HFFc6 (cell line): Measurements from ENCODE around the gene MSH5. TPM values are rescaled to one million over a fixed set of nuclear protein-coding genes. Genes with fewer than 3 reads are reported as not detected.

Experiments used
- DNase-seq: peaks from one replicate; pipeline ENCODE4 v3.0.0-alpha.2; 2018
- H3K27ac Mint-ChIP-seq: 2 replicates; pipeline ENCODE4 v1.8.0; 2020; ENCODE audit warnings: mild to moderate bottlenecking, mixed read lengths
- H3K27me3 Mint-ChIP-seq: 2 replicates; pipeline ENCODE4 v1.8.0; 2021; ENCODE audit warnings: mild to moderate bottlenecking, moderate library complexity, mixed read lengths; ENCODE audit not compliant: insufficient read depth
- H3K36me3 Mint-ChIP-seq: 2 replicates; pipeline ENCODE4 v1.8.0; 2021; ENCODE audit warnings: low read depth, mixed read lengths
- H3K4me1 Mint-ChIP-seq: 2 replicates; pipeline ENCODE4 v1.8.0; 2020; ENCODE audit warnings: low read depth, mixed read lengths
- H3K4me3 Mint-ChIP-seq: 2 replicates; pipeline ENCODE4 v1.8.0; 2020; ENCODE audit warnings: mild to moderate bottlenecking, moderate library complexity, mixed read lengths
- H3K9me3 Mint-ChIP-seq: 2 replicates; pipeline ENCODE4 v1.8.0; 2020; ENCODE audit warnings: mild to moderate bottlenecking, mixed read lengths
- CTCF ChIP-seq: fragments of 200-600 bp; sonication (generic); IDR thresholded peaks from 2 replicates; pipeline ENCODE4 v1.5.0; 2021; ENCODE audit warnings: antibody characterized with exemption, mild to moderate bottlenecking
- total RNA-seq, 6 experiments: library from RNA; stranded (reverse); fragmentation: NEBNext Ultra II Directional; extraction: Animal tissue kit (Norgen Biotek cat#: 25700); gene quantifications; 2 replicates in 1 of 6; 3 replicates in 5 of 6; pipeline ENCODE4 v1.2.3, GENCODE V29; 2021

Gene MSH5
- total RNA-seq, 6 experiments from 2014 or later, result 7.4 to 14.8 (median 12.6) TPM

- Mint-ChIP-seq H3K36me3 (no peaks in the 10 kb centered on the region), H3K27me3 (no peaks in the 10 kb centered on the region; the same call in none of the 2 replicates), H3K9me3 (no peaks in the 10 kb centered on the region), H3K27ac (peak overlapping the region; percentile 97), H3K4me3 (peak overlapping the region; percentile 93), H3K4me1 (peaks cover 30% of the 10 kb centered on the region)
- no peak for DNase-seq
- TF ChIP-seq CTCF, result no peak
Measured at GRCh38 chr6:31702405-31702818, 37.4 kb upstream of the MSH5 start.

DNA sequence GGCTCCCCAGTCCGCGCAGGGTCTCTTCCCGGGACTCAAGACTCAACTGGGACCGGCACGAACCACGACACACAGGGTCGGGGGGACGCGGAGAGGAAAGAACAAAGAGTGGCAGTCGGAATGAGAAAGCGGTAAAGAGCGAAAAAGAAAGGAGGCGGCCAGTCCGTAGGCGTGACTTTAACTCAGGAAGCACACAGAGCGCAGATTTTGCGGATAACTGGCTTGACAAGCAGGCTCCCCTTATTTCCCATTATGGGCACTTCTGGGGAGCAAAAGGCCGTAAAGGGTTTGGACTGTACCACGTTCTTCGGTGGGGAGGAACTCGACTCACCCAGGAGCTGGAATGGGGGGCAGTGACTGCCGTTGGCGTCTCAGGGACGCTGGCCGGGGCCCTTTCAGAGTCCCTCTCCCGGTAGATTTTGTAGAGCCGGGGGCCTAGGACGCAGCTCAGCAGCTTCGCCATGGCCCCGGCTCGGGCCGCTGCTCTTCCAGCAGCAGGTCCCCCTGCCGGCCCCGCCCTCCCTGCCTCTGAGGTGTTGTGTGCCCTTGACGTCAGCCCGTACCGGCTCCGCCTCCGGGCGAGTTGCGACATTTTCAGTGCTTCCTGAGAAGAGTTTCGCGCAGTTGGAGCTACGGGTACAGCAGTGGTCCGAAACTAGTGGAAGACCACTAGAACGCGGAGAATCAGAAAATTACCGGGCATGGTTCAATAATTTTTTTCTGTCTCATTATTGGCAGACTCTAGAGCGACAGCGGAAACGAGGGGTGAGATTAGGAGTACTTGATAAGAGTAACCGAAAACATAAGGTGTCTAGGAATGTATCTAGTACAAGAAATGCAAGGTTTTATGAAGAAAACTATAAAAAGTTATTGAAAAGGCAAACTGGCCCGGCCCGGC is 36.7 kb upstream of the MSH5 start, which contains the start of gene ABHD16A:
ABHD16A (minus strand) TSS at position 506 of the 898 bp plus-strand sequence; CDS start at position 463, 43 bp downstream.
- peaks cover 3% of the 10 kb centered on the region for H3K27me3 Mint-ChIP-seq
- DNase-seq, result peak; percentile 98
- no peaks in the 10 kb centered on the region for H3K36me3 Mint-ChIP-seq
- H3K4me1 Mint-ChIP-seq, result peaks cover 24% of the 10 kb centered on the region
- peak; percentile 52 for TF ChIP-seq CTCF
- H3K9me3 Mint-ChIP-seq, result no peaks in the 10 kb centered on the region
- H3K27ac Mint-ChIP-seq, result peak within 1 kb of the TSS; percentile 97
- H3K4me3 Mint-ChIP-seq, result peak within 1 kb of the TSS; percentile 93

DNA sequence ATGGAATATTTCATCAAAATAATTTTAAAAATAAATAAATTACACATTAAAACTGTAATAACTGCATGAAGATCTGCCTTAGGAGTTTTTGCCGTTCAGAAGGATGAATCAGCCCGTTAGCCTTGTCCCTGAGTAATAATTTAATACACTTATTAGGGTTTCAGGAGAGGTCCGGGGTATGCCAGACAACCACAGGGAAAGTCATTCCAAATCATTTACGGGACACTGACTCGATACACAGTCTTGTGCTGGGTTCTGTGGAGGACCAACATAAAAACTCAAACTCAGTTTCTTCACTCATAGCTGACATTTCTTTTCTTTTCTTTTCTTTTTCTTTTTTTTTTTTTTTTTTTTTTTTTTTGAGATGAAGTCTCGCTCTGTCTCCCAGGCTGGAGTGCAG is 33.9 kb upstream of the MSH5 start:
- H3K36me3 Mint-ChIP-seq, result no peaks in the 10 kb centered on the region
- H3K27me3 Mint-ChIP-seq, result peaks cover 9% of the 10 kb centered on the region
- H3K9me3 Mint-ChIP-seq, result no peaks in the 10 kb centered on the region
- no peak for TF ChIP-seq CTCF
- no peak overlapping the region for H3K4me3 Mint-ChIP-seq
- H3K27ac Mint-ChIP-seq, result no peak overlapping the region
- peaks cover 18% of the 10 kb centered on the region for H3K4me1 Mint-ChIP-seq
- peak; percentile 43 for DNase-seq

- Mint-ChIP-seq H3K36me3 (no peaks in the 10 kb centered on the region), H3K27me3 (peaks cover 13% of the 10 kb centered on the region), H3K4me3 (no peak within 1 kb of the TSS), H3K4me1 (peaks cover 12% of the 10 kb centered on the region), H3K27ac (no peak within 1 kb of the TSS), H3K9me3 (no peaks in the 10 kb centered on the region)
- no peak for DNase-seq
- no peak for TF ChIP-seq CTCF
Measured at GRCh38 chr6:31706599-31706998, 33.2 kb upstream of the MSH5 start, which contains the start of gene LY6G6F. Gene LY6G6F (plus strand): TSS chr6:31706866. CDS start chr6:31706907, 41 bp downstream.

- H3K36me3 Mint-ChIP-seq, result no peaks in the 10 kb centered on the region
- H3K4me3 Mint-ChIP-seq, result no peak overlapping the region
- no peaks in the 10 kb centered on the region for H3K9me3 Mint-ChIP-seq
- H3K27ac Mint-ChIP-seq, result no peak overlapping the region
- TF ChIP-seq CTCF, result no peak
- peaks cover 6% of the 10 kb centered on the region for H3K4me1 Mint-ChIP-seq
- H3K27me3 Mint-ChIP-seq, result peaks cover 22% of the 10 kb centered on the region
- DNase-seq, result no peak
Measured at GRCh38 chr6:31707701-31708100, 32.1 kb upstream of the MSH5 start.
